ENCODE results near the gene GPR107. TPM values are rescaled to one million over a fixed set of nuclear protein-coding genes. Genes with fewer than 3 reads are reported as not detected.
A peak's percentile ranks its signal among the peaks of the same experiment; 100 is the strongest.

GPR107 gene
- total and polyA plus RNA-seq, 2 experiments from 2014 or later: 8.0 to 18.9 TPM

DNA sequence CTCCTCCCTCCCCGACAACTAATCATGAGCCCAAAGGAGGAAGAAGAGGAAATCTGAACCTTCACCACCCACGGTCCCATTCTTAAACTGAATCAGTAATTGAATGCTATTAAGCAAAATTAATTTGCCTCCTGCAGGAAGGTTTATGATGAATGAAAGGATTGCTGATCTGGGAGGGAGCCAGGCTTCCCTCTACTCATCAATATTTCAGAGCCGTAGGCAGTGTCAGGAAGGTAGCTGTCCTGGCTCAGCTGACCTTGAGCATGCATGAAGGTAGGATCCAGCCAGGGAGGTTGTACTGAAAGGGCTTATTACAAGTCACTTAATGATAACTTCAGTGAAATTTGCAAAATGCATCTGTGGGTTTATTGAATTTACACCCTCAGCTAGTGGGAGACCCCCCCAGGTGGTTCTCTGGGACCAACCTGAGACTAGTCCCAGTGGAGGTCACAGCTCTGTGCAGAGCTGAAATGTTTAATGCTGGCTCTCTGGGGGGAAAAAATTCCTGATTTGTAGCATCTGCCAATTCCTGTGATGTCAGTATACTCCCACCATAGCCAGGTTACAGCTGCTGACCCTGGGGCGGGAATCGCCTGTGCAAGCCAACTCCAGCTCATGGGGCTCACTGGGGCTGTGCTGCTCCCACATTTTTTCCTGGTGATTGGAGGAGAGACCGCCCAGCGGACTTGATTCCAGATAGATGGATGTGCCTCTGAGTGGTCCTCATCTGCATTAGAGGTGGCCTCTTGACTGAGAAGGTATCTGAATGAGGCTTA is 70.6 kb downstream of the GPR107 start:
- Histone ChIP-seq H2AFZ (no peak overlapping the region), H3K4me2 (ENCODE audit: unreplicated experiment) (no peak overlapping the region), H4K20me1 (ENCODE audit: insufficient read depth) (no peaks in the 10 kb centered on the region), H3K4me1 (ENCODE audit: insufficient read depth) (peaks cover 9% of the 10 kb centered on the region), H3K27me3 (replicated peaks; ENCODE audit: insufficient read depth) (no peaks in the 10 kb centered on the region), H3F3A (ENCODE audit: insufficient read depth) (peaks cover 15% of the 10 kb centered on the region; the same call in 1 of the 2 replicates), H3K9me3 (ENCODE audit: low read depth) (no peaks in the 10 kb centered on the region), H3K79me2 (ENCODE audit: insufficient read depth) (0 out of 2 replicates have a peak, but pooled peaks cover 2% of the 10 kb centered on the region), H3K9me2 (ENCODE audit: insufficient read depth) (no peaks in the 10 kb centered on the region), H3K36me3 (ENCODE audit: low read depth) (peaks cover 19% of the 10 kb centered on the region; the same call in 1 of the 2 replicates), H3K4me3 (no peak overlapping the region), H3K9ac (no peak overlapping the region), H3K27ac (no peak overlapping the region)
- in situ Hi-C loops (cut with MboI): loop anchor here (25.0 kb wide), 1 partner anchor 563 kb away; the partner anchor contains the start of gene EXOSC2
- WGBS, 2 experiments (ENCODE audit: low coverage in 1 of 2, low lambda C conversion rate in 2 of 2, missing lambda C conversion rate in 2 of 2): 93 to 97% methylated on average over 7 of the region's 7 CpGs
- no peak for TF ChIP-seq EZH2 (IDR thresholded peaks at IDR 0.05; ENCODE audit: insufficient read depth, poor library complexity, severe bottlenecking)
- no peak for TF ChIP-seq EZH2phosphoT487 (IDR thresholded peaks at IDR 0.05; ENCODE audit: insufficient read depth, low read depth)
- no peak for DNase-seq

DNA sequence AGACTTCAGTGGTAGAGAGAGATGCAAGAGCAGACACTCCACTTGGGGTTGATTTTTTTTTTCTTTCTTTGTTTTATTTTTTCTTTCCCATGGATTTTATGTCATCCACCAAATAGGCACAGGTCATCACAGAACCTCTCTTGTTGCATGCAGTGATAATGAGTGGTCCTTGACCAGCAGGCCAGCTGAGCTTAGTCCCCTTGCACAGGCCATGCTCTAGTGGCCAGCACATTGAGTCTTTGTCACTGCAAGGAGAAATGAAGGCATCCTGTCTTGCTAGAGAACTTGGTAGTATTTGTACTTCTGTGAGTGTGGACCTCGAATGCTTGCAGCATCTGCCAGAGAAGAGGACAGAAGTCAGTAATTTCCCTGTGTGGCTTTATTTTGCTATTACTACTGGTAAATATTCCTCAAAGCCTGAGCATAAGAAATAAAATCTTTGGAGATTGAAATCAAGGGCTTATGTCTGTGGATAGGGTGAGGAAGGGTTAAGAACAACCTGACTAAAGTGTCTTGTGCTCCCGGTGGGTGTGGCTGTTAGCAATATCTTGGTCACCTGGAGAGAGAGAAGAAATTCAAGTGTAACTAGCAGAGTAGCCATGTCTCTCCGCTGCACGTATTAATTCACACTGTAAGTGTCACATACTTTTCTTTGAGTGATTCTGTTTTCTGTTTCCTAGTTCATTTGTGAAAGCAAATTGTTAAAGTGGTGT is 73.2 kb downstream of the GPR107 start:
- in situ Hi-C loops (cut with MboI): no loop called here
- Histone ChIP-seq H4K20me1 (ENCODE audit: insufficient read depth) (no peaks in the 10 kb centered on the region), H3K27me3 (replicated peaks; ENCODE audit: insufficient read depth) (no peaks in the 10 kb centered on the region), H3K9me3 (ENCODE audit: low read depth) (no peaks in the 10 kb centered on the region), H2AFZ (no peak overlapping the region), H3K4me1 (ENCODE audit: insufficient read depth) (peaks cover 10% of the 10 kb centered on the region), H3K36me3 (ENCODE audit: low read depth) (peaks cover 14% of the 10 kb centered on the region; the same call in 1 of the 2 replicates), H3K27ac (no peak overlapping the region), H3K4me2 (ENCODE audit: unreplicated experiment) (no peak overlapping the region), H3K79me2 (ENCODE audit: insufficient read depth) (no peaks in the 10 kb centered on the region), H3K9ac (no peak overlapping the region), H3F3A (ENCODE audit: insufficient read depth) (peaks cover 17% of the 10 kb centered on the region; the same call in 1 of the 2 replicates), H3K9me2 (ENCODE audit: insufficient read depth) (no peaks in the 10 kb centered on the region), H3K4me3 (no peak overlapping the region)
- TF ChIP-seq EZH2phosphoT487 (IDR thresholded peaks at IDR 0.05; ENCODE audit: insufficient read depth, low read depth) (no peak), EZH2 (IDR thresholded peaks at IDR 0.05; ENCODE audit: insufficient read depth, poor library complexity, severe bottlenecking) (no peak)
- DNase-seq: no peak
- 73 to 74% methylated on average over 4 of the region's 4 CpGs for WGBS, 2 experiments (ENCODE audit: low coverage in 1 of 2, low lambda C conversion rate in 2 of 2, missing lambda C conversion rate in 2 of 2)

DNA sequence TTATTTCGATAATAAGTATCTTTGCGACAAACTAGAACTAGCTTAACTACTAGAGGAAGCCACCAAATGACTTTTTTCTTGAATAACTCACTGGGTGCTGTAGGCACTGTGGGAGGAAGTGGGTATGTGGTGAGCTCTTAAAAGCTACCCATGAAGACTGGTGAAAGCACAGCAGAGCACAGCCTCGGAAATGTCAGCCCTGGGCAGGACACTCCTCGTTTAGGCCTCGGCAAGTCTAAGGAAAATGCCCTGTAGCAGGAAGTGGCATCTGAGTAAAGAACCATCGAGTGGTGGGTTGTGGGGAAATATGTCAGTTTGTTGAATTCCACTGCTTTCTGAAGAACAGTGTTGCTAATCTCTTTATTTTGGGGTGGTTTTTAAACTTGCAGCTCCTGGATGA is 74.5 kb downstream of the GPR107 start:
- Histone ChIP-seq H3K36me3 (ENCODE audit: low read depth) (peaks cover 14% of the 10 kb centered on the region; the same call in 1 of the 2 replicates), H3K4me3 (no peak overlapping the region), H4K20me1 (ENCODE audit: insufficient read depth) (no peaks in the 10 kb centered on the region), H3K9me2 (ENCODE audit: insufficient read depth) (no peaks in the 10 kb centered on the region), H3K9me3 (ENCODE audit: low read depth) (no peaks in the 10 kb centered on the region), H3K4me2 (ENCODE audit: unreplicated experiment) (no peak overlapping the region), H3K27ac (peak overlapping the region; percentile 73), H3F3A (ENCODE audit: insufficient read depth) (peaks cover 17% of the 10 kb centered on the region; the same call in 1 of the 2 replicates), H3K4me1 (ENCODE audit: insufficient read depth) (peaks cover 10% of the 10 kb centered on the region), H3K79me2 (ENCODE audit: insufficient read depth) (no peaks in the 10 kb centered on the region), H3K27me3 (replicated peaks; ENCODE audit: insufficient read depth) (no peaks in the 10 kb centered on the region), H3K9ac (no peak overlapping the region), H2AFZ (no peak overlapping the region)
- in situ Hi-C loops (cut with MboI): no loop called here
- TF ChIP-seq EZH2phosphoT487 (IDR thresholded peaks at IDR 0.05; ENCODE audit: insufficient read depth, low read depth) (no peak), EZH2 (IDR thresholded peaks at IDR 0.05; ENCODE audit: insufficient read depth, poor library complexity, severe bottlenecking) (no peak)
- DNase-seq: no peak
- WGBS, 2 experiments (ENCODE audit: low coverage in 1 of 2, low lambda C conversion rate in 2 of 2, missing lambda C conversion rate in 2 of 2): 87 to 88% methylated on average over 6 of the region's 6 CpGs

DNA sequence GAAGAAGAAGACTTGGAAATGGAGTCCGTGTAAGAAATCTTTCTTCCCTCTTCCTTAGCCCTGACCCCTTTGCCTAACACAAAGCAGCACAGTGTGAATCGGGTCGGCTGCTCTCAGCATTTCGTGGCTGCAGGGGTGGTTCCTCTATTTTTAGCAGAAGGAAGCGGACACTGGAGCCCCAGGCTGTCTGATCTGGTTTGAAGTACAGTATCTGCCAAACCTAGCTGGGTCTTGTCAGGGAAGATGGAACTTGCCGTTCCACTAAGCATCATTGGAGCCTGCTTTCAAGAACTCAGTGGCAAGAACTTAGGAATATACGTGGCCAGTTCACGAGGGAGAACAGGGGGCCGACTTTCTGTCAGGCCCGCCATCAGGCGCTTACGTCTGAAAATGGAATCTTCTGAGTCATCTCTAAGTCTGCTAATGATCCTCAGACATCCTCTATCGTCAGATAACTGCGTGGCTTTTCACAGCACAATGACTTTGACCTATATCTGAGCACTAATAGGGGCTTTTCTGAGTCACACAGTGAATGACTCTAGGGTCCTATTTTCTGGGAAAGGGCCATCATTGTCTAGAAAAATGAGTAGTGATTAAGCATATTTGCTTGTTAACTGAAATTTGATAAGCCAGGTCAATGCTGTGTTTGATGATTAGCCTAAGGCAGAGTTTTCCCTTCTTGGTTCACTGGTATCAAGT is 75.2 kb downstream of the GPR107 start:
- peaks cover 10% of the 10 kb centered on the region for H3K4me1 ChIP-seq (ENCODE audit: insufficient read depth)
- no peak overlapping the region for H3K4me2 ChIP-seq (ENCODE audit: unreplicated experiment)
- H3K36me3 ChIP-seq (ENCODE audit: low read depth): peaks cover 14% of the 10 kb centered on the region; the same call in 1 of the 2 replicates
- H3K9me3 ChIP-seq (ENCODE audit: low read depth): no peaks in the 10 kb centered on the region
- peak overlapping the region; percentile 41; the same call in 1 of the 2 replicates for H3K9ac ChIP-seq
- no peak overlapping the region for H3K4me3 ChIP-seq
- H4K20me1 ChIP-seq (ENCODE audit: insufficient read depth): no peaks in the 10 kb centered on the region
- peak; percentile 75 for DNase-seq
- no peaks in the 10 kb centered on the region for H3K79me2 ChIP-seq (ENCODE audit: insufficient read depth)
- no peaks in the 10 kb centered on the region for H3K27me3 ChIP-seq (replicated peaks; ENCODE audit: insufficient read depth)
- in situ Hi-C loops (cut with MboI): no loop called here
- H3K27ac ChIP-seq: peak overlapping the region; percentile 73
- TF ChIP-seq EZH2 (IDR thresholded peaks at IDR 0.05; ENCODE audit: insufficient read depth, poor library complexity, severe bottlenecking) (no peak), EZH2phosphoT487 (IDR thresholded peaks at IDR 0.05; ENCODE audit: insufficient read depth, low read depth) (no peak)
- H3K9me2 ChIP-seq (ENCODE audit: insufficient read depth): no peaks in the 10 kb centered on the region
- WGBS, 2 experiments (ENCODE audit: low coverage in 1 of 2, low lambda C conversion rate in 2 of 2, missing lambda C conversion rate in 2 of 2): 62% methylated on average over 14 of the region's 14 CpGs
- H3F3A ChIP-seq (ENCODE audit: insufficient read depth): peaks cover 17% of the 10 kb centered on the region; the same call in 1 of the 2 replicates
- no peak overlapping the region for H2AFZ ChIP-seq

All from GM23248 (cell line).